ENCODE measurements around the gene PTN.
"Not testable (repeated sequence)": the region's sequence is repeated elsewhere in the genome, so short reads cannot be mapped to it uniquely, and the experiment has no call there.

Gene PTN

GRCh38 chr7:137245890-137246289 lies 97.6 kb downstream of the PTN start:
- TF ChIP-seq, protein P1, sequence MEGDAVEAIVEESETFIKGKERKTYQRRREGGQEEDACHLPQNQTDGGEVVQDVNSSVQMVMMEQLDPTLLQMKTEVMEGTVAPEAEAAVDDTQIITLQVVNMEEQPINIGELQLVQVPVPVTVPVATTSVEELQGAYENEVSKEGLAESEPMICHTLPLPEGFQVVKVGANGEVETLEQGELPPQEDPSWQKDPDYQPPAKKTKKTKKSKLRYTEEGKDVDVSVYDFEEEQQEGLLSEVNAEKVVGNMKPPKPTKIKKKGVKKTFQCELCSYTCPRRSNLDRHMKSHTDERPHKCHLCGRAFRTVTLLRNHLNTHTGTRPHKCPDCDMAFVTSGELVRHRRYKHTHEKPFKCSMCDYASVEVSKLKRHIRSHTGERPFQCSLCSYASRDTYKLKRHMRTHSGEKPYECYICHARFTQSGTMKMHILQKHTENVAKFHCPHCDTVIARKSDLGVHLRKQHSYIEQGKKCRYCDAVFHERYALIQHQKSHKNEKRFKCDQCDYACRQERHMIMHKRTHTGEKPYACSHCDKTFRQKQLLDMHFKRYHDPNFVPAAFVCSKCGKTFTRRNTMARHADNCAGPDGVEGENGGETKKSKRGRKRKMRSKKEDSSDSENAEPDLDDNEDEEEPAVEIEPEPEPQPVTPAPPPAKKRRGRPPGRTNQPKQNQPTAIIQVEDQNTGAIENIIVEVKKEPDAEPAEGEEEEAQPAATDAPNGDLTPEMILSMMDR (IDR thresholded peaks at IDR 0.05; ENCODE audit: low read depth, low read length): no peak
- no peak overlapping the region for H3K4me3 ChIP-seq (replicated peaks in 1 of 2; ENCODE audit: low read depth in 2 of 2, low read length in 2 of 2)
- DNase-seq (ENCODE audit: low read depth in 2 of 2): peak in 1 of 2 donors; percentile 0

GRCh38 chr7:137245186-137245585 lies 98.3 kb downstream of the PTN start:
- TF ChIP-seq, protein P1 (IDR thresholded peaks at IDR 0.05; ENCODE audit: low read depth, low read length): no peak
- no peak overlapping the region for H3K4me3 ChIP-seq (replicated peaks in 1 of 2; ENCODE audit: low read depth in 2 of 2, low read length in 2 of 2)
- no peak for DNase-seq (ENCODE audit: low read depth in 2 of 2)

DNA sequence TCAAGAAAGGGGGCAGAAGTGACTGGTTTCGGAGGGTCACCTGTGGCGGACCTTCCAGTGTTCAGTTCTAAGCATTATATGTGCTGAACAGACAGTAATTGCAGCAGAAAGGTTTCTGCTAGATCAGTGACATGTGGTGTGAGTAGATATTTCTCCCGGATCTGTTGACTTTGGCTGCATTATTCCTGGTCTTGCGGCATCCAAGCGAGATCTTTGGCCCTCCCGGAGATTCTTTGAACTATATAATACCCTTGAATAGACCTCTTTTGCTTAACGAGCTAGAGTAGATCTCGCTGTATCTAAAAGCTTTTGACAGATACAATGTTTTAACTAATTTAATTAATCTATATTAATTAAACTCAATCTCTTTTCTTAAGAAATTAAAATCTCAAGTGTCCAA lies 99.8 kb downstream of the PTN start:
- H3K4me3 ChIP-seq (replicated peaks in 1 of 2; ENCODE audit: low read depth in 2 of 2, low read length in 2 of 2): no peak overlapping the region
- no peak for DNase-seq (ENCODE audit: low read depth in 2 of 2)
- TF ChIP-seq, protein P1 (IDR thresholded peaks at IDR 0.05; ENCODE audit: low read depth, low read length): no peak

DNA sequence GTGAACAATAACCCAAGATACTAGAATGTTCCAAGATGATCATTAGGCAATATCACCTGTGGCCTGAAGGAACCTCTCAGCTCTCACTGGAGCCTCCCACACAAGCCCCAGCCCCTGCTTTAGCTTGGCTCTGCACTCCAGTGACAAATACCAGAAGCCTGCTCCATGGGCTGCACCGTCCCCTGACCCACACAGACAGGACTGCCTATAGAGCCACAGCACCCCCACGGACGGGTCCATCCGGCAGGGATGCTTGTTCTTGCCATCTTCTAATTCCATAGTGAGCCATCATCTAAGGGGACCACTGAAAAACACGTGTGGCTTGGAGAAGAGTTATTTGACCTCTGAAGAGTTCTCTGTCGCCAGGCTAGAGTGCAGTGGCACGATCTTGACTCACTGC lies 100.9 kb downstream of the PTN start:
- H3K4me3 ChIP-seq (replicated peaks in 1 of 2; ENCODE audit: low read depth in 2 of 2, low read length in 2 of 2): no peak overlapping the region
- TF ChIP-seq, protein P1 (IDR thresholded peaks at IDR 0.05; ENCODE audit: low read depth, low read length): no peak
- DNase-seq (ENCODE audit: low read depth in 2 of 2): no peak

DNA sequence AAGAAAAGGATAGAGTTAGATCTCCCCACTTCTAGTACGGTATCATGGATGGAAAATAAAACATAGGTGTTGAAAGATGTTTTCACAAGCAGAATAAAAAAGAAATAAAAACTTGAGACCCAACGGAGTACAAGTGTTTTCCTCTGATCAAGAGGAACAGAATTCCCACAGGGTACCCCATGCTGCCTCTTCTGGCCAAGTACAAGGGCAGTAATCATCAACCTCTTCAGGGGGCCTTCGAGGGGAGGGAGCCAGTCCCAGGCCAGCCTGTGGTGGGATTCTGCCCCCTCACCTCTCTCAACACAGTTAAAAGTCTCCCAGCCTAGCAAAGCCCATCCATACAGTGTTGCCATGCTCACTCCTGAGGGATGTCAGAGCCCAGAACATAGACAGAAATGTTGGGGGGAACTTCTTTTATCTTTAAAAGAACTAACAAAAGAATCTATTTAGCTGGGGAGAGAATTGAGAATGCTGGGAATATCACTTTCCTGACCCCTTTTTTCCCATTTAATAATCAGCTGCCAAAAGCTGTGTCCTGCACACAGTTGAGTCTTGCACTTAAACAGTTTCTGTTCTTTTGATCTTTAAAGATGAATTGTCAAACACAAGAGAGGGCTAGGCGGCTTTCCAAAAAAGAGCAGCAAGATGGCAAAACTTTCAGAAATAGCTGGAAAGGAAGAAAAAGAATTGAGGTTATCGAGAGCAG lies 101.7 kb downstream of the PTN start:
- TF ChIP-seq, protein P1 (IDR thresholded peaks at IDR 0.05; ENCODE audit: low read depth, low read length): no peak

GRCh38 chr7:137239186-137239585 lies 104.3 kb downstream of the PTN start:
- H3K4me3 ChIP-seq (replicated peaks in 1 of 2; ENCODE audit: low read depth in 2 of 2, low read length in 2 of 2); DNase-seq (ENCODE audit: low read depth in 2 of 2): not testable (repeated sequence)

More for the DNA sequence above, 101.7 kb downstream of the PTN start:
- no peak for DNase-seq (ENCODE audit: low read depth in 2 of 2)
- H3K4me3 ChIP-seq (replicated peaks in 1 of 2; ENCODE audit: low read depth in 2 of 2, low read length in 2 of 2): no peak overlapping the region

GRCh38 chr7:137235434-137235833 lies 108.1 kb downstream of the PTN start:
- H3K4me3 ChIP-seq (replicated peaks in 1 of 2; ENCODE audit: low read depth in 2 of 2, low read length in 2 of 2): no peak overlapping the region
- TF ChIP-seq, protein P1 (IDR thresholded peaks at IDR 0.05; ENCODE audit: low read depth, low read length): no peak
- no peak for DNase-seq (ENCODE audit: low read depth in 2 of 2)
